Rectal smooth muscle tissue (tissue), 1 donor: ENCODE data around the gene PHPT1.
A peak's percentile ranks its signal among the peaks of the same experiment; 100 is the strongest.
"Not testable (repeated sequence)": the region's sequence is repeated elsewhere in the genome, so short reads cannot be mapped to it uniquely, and the experiment has no call there.

Experiments
- H3K27ac ChIP-seq: one replicate; pipeline ENCODE4 v1.7.0; 2013; ENCODE audit warnings: low read depth, low read length, inconsistent platforms
- H3K27me3 ChIP-seq: one replicate; pipeline ENCODE4 v1.7.0; 2013; ENCODE audit warnings: low read length; ENCODE audit not compliant: control insufficient read depth, insufficient read depth
- H3K36me3 ChIP-seq: one replicate; pipeline ENCODE4 v1.7.0; 2013; ENCODE audit warnings: low read length; ENCODE audit not compliant: control insufficient read depth, insufficient read depth
- H3K4me1 ChIP-seq: one replicate; pipeline ENCODE4 v1.7.0; 2013; ENCODE audit warnings: low read length; ENCODE audit not compliant: control insufficient read depth, insufficient read depth
- H3K4me3 ChIP-seq: one replicate; pipeline ENCODE4 v1.7.0; 2013; ENCODE audit warnings: low read length
- H3K9ac ChIP-seq: one replicate; pipeline ENCODE4 v1.7.0; 2013; ENCODE audit warnings: low read length

PHPT1 gene

DNA sequence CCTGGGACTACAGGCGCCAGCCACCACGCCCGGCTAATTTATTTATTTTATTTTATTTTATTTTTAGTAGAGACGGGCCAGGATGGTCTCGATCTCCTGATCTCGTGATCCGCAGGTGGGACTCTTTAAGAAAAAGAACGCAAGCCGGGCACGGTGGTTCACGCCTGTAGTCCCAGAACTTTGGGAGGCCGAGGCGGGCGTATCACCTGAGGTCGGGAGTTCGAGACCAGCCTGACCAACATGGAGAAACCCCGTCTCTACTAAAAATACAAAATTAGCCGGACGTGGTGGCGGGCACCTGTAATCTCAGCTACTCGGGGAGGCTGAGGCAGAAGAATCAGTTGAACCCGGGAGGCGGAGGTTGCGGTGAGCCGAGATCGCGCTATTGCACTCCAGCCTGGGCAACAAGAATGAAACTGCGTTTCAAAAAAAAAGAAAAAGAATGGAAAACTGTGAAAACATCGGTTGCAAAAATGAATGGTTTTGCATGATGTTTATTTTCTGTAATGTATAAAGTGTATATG, 17.8 kb downstream of the PHPT1 start:
- Histone ChIP-seq H3K36me3 (peaks cover 13% of the 10 kb centered on the region), H3K27ac (peak overlapping the region; percentile 94), H3K4me3 (peak overlapping the region; percentile 48)
- H3K4me1 ChIP-seq, H3K9ac ChIP-seq, H3K27me3 ChIP-seq: not testable (repeated sequence)

DNA sequence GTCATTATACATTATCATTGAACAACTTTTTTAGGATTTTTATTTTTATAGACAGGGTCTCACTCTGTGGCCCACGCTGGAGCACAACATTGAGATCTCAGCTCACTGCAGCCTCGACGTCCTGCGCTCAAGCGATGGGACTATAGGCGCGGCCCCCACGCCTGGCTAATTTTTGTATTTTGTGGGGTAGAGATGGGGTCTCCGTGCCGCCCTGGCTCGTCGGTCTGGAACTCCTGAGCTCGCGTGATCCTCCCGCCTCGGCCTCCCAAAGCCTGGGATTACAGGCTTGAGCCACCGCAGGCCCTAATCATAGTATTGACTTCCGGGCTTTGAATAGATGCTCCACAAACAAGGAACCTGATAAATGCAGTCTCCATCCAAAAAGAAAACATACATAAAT, 18.3 kb downstream of the PHPT1 start:
- Histone ChIP-seq H3K9ac (no peak overlapping the region), H3K4me1 (peaks cover 6% of the 10 kb centered on the region), H3K27ac (no peak overlapping the region), H3K27me3 (no peaks in the 10 kb centered on the region), H3K36me3 (peaks cover 8% of the 10 kb centered on the region), H3K4me3 (no peak overlapping the region)

DNA sequence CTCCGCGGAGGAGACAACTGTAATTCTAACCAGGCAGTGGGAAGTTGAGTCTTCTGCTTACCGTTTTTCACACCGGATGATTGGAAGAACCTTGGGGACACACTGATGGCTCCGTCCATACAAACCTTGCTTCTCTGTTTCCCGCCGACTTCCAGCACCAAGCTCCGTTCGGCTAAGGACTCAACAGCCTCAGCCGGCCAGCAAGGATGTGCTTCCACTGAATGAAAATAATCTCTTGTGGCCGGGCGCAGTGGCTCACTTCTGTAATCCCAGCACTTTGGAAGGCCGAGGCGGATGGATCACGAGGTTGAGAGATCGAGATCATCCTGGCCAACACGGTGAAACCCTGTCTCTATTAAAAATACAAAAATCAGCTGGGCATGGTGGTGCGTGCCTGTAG, 18.7 kb downstream of the PHPT1 start:
- Histone ChIP-seq H3K4me1 (peaks cover 6% of the 10 kb centered on the region), H3K27ac (no peak overlapping the region), H3K4me3 (no peak overlapping the region), H3K9ac (no peak overlapping the region), H3K27me3 (no peaks in the 10 kb centered on the region), H3K36me3 (peaks cover 5% of the 10 kb centered on the region)

DNA sequence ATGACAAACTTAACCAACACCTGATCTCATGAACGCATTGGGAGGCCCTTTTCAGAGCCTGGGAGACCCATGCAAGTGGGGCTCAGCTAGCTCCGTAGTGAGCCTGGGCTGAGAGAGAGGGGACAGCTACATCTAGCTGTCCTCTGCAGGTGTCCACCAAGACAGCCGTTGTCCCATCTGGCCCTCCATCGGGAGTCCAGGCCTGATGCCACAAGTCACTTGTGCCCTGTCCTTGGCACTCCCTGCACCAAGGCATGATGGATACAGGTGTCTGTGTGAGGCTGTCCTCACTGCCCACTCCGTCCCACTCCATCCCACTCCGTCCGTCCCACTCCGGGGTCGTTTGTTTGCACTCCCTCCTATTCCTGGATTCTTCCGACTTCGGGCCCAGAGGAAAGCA, 19.4 kb downstream of the PHPT1 start:
- Histone ChIP-seq H3K4me1 (peaks cover 6% of the 10 kb centered on the region), H3K27me3 (no peaks in the 10 kb centered on the region), H3K9ac (no peak overlapping the region), H3K4me3 (no peak overlapping the region), H3K27ac (no peak overlapping the region), H3K36me3 (peaks cover 3% of the 10 kb centered on the region)

DNA sequence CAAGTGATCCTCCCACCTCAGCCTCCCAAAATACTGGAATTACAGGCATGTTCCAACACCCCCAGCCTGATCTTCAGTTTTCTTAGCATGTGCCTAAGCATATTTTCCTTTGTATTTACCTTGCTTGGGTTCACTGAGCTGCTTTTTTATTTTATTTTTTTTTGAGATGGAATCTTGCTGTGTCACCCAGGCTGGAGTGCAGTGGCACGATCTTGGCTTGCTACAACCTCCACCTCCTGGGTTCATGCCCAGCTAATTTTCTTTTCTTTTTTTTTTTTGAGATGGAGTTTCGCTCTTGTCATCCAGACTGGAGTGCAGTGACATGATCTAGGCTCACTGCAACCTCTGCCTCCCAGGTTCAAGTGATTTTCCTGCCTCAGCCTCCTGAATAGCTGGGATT, 20.4 kb downstream of the PHPT1 start:
- H3K27ac ChIP-seq, H3K9ac ChIP-seq, H3K4me1 ChIP-seq, H3K36me3 ChIP-seq, H3K27me3 ChIP-seq, H3K4me3 ChIP-seq: not testable (repeated sequence)

DNA sequence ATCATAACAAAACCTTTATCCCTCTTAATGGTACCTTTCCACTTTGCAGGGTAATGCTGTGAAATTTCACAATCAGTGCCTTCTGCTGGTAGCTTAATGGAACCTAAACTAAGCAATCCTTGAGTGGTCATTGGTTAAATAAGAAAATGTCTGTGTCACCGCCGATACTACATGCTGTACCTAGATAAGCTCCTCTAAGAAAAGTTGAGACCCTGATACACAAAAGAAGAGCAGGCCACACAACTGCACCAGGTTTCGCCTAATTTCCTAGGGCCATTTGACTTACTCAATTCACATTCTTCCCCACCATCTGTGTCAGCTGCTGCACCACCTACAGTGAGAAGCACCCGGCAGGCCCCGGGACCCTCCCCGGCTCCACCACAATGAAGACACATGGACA, 25.9 kb downstream of the PHPT1 start:
- Histone ChIP-seq H3K4me1 (no peaks in the 10 kb centered on the region), H3K36me3 (no peaks in the 10 kb centered on the region), H3K27ac (no peak overlapping the region), H3K27me3 (no peaks in the 10 kb centered on the region), H3K9ac (no peak overlapping the region), H3K4me3 (no peak overlapping the region)

DNA sequence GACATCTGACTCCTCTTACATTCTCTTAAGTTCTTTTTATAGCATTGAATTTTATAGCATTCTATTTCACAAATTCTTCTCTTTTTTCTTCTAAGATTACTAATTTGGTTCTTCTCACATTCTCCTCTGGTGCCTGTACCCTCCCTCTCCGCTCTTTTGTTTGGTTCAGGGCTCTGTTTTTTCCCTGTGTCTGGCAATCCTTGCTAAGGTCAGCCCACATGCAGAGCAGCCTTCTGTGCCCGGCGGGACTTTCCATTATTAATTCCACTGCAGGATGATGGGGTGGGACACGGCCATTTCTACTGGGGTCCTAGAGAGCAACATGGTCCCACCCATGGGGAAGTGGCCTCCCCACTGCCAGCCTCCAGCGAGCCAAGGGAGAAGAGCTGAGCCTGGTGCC, 27.3 kb downstream of the PHPT1 start:
- no peaks in the 10 kb centered on the region for H3K27me3 ChIP-seq

DNA sequence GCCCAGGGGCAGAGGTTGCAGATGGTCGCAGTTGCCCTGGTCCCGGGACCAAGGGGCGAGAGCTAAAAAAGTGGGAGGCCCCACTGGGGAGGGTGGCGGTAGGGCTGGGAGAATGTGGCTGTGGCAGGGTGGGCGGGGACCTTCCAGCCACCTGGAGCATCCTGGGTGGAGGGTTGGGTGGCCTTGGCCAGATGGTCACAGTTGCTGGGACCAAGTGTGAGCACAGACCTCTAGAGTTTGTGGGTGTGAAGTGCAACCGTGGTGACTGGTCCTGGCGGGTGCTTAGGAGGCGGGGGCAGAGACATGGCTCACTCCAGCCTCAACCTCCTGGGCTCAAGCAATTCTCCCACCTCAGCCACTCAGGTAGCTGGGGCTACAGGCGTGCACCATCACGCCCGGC, 31.4 kb downstream of the PHPT1 start:
- no peaks in the 10 kb centered on the region for H3K4me1 ChIP-seq
- no peak overlapping the region for H3K4me3 ChIP-seq
- H3K27me3 ChIP-seq = no peaks in the 10 kb centered on the region
- H3K9ac ChIP-seq = no peak overlapping the region
- no peaks in the 10 kb centered on the region for H3K36me3 ChIP-seq
- no peak overlapping the region for H3K27ac ChIP-seq

More for the DNA sequence above, 27.3 kb downstream of the PHPT1 start:
- no peak overlapping the region for H3K4me3 ChIP-seq
- no peak overlapping the region for H3K9ac ChIP-seq
- no peaks in the 10 kb centered on the region for H3K4me1 ChIP-seq
- H3K27ac ChIP-seq = no peak overlapping the region
- H3K36me3 ChIP-seq = no peaks in the 10 kb centered on the region

DNA sequence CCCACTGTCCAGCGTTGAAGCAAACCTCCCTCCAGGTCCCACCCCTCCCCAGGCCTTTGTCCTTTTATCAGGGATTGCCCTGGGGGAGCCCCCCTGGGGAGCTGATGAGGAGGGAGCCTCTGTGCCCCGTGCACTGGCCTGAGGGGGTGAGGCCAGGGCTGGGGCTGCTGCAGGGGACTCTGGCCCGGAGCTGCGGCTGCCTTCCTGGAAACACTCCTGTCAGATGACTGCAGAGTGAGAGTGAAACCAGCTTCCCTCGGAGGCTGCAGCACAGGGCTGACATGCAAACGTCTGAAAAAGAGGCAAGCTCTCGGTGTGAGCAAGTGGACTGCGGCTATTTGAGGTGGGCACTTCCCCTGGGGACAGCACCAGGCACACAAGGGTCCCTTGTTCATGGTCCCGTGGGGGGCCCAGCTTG, 32.5 kb downstream of the PHPT1 start:
- Histone ChIP-seq H3K36me3 (no peaks in the 10 kb centered on the region), H3K27ac (peak overlapping the region; percentile 24), H3K9ac (no peak overlapping the region), H3K4me3 (peak overlapping the region; percentile 58), H3K4me1 (no peaks in the 10 kb centered on the region), H3K27me3 (no peaks in the 10 kb centered on the region)

DNA sequence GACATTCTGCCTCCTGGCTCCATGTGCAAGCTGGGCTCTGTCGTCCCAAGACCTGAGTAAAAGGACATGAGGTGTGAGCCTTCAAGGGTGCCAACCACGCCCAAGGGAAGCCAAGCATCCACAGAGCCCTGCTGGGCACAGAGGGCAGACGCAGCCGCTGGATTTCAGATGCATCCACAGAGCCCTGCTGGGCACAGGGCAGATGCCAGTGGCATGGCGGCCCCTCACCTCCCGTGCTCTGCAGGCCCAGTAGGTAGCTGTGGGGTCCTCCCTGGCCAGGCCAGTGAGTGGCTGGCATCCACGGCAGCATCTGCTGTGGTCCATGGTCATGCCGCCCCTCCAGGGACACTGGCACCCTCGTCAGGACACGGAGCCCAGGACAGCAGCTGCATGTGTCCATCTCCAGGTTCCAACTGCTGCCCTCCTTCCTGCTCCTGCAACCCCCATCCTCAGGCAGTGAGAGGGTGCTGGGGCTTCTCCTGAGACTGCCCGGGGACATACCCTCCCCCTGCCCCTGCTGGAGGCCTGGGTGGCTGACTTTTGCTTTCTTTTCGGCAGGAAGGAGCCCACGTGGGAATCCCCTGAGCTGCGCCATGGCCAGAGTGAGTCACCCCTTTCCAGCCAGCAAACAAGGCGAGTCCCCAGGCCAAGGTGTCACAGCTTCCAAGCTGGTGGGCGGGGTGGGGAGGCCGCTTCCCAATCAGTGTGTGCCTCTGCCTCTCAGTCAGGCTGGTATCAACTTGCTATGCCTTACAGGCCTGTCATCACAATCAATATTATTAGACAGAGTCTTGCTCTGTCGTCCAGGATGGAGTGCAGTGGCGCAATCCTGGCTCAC, 33.1 kb downstream of the PHPT1 start:
- H3K4me3 ChIP-seq = peak overlapping the region; percentile 58
- H3K4me1 ChIP-seq = peaks cover 3% of the 10 kb centered on the region
- H3K27me3 ChIP-seq = no peaks in the 10 kb centered on the region
- no peak overlapping the region for H3K27ac ChIP-seq
- no peaks in the 10 kb centered on the region for H3K36me3 ChIP-seq
- H3K9ac ChIP-seq = no peak overlapping the region

DNA sequence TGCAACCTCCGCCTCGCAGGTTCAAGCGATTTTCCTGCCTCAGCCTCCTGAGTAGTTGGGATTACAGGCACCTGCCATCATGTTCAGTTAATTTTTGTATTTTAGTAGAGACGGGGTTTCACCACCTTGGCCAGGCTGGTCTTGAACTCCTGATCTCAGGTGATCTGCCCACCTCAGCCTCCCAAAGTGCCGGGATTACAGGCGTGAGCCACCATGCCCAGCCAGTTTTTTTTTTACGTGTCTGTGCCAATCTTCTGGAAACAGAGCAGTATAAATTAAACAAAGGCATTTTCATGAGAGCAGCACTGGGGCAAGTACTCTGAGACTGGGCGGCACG, 33.7 kb downstream of the PHPT1 start:
- not testable (repeated sequence) for H3K4me1 ChIP-seq, H3K27ac ChIP-seq, H3K36me3 ChIP-seq, H3K27me3 ChIP-seq, H3K9ac ChIP-seq, H3K4me3 ChIP-seq

DNA sequence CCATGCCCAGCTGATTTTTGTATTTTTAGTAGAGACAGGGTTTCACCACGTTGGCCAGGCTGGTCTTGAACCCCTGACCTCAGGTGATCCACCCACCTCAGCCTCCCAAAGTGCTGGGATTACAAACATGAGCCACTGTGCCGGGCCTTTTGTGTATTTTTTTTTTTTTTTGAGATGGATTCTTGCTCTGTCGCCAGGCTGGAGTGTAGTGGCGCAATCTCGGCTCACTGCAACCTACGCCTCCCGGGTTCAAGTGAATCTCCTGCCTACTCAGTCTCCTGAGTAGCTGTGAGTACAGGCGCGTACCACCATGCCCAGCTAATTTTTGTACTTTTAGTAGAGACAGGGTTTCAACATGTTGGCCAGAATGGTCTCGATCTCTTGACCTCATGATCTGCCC, 34.5 kb downstream of the PHPT1 start:
- not testable (repeated sequence) for H3K9ac ChIP-seq, H3K4me1 ChIP-seq, H3K27ac ChIP-seq, H3K4me3 ChIP-seq, H3K36me3 ChIP-seq, H3K27me3 ChIP-seq

DNA sequence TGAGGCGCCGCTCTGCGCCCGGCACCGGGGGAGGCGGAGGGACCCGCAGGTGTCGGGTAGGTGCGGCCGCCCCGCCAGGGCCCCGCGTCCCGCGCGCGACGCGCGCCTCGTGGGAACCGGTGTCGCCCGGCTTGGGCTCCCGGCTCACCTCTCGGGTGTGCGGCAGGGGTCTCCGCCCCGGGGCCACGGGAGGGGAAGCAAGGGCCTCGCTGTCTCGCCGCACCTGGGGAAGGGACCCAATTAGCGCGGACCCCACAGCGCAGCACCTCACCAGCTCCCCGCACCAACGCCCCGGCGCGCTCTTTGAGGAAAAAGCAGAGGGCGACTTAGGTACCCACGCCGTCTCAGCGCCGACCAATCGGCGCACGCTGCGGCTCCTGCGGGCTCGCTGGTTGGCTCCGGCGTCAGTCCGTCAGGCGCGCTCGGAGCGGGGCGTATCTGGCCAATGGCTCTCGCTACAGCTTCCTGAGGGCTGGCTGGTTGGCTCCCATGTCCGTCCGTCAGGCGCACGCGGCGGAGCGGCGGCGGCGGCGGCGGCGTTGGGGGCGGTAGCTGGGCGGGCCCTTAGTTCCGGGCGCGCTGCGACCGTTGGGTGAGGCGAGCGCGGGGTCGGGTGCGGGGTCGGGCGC, 36.9 kb downstream of the PHPT1 start, which contains the start of gene TRAF2:
Gene TRAF2, plus strand, starts transcription at position 567 of the 629 bp plus-strand sequence. CDS start 12,225 bp downstream, outside the sequence.
- no peaks in the 10 kb centered on the region for H3K27me3 ChIP-seq
- H3K4me1 ChIP-seq = peaks cover 4% of the 10 kb centered on the region
- no peaks in the 10 kb centered on the region for H3K36me3 ChIP-seq
- H3K27ac ChIP-seq = peak within 1 kb of the TSS; percentile 68
- peak within 1 kb of the TSS; percentile 56 for H3K9ac ChIP-seq
- peak within 1 kb of the TSS; percentile 77 for H3K4me3 ChIP-seq
